Muscle of back (tissue), 11 donors: Measurements from ENCODE around the gene MREG. TPM values are rescaled to one million over a fixed set of nuclear protein-coding genes. Genes with fewer than 3 reads are reported as not detected.
A peak's percentile ranks its signal among the peaks of the same experiment; 100 is the strongest.

ENCODE experiments used
- DNase-seq, 3 donors: peaks; one replicate each; pipeline versions ENCODE4 v3.0.0 to v3.0.0-alpha.2; 2013
- polyA plus RNA-seq, 10 donors: library from polyadenylated mRNA; unstranded; fragments of 120-200 nt; gene quantifications; one replicate each; pipeline ENCODE4 v1.2.1, GENCODE V29; 2013; ENCODE audit not compliant: insufficient read length in 10 of 10

MREG gene
- polyA plus RNA-seq, 10 donors = 1.0 to 4.7 (median 2.4) TPM

DNA sequence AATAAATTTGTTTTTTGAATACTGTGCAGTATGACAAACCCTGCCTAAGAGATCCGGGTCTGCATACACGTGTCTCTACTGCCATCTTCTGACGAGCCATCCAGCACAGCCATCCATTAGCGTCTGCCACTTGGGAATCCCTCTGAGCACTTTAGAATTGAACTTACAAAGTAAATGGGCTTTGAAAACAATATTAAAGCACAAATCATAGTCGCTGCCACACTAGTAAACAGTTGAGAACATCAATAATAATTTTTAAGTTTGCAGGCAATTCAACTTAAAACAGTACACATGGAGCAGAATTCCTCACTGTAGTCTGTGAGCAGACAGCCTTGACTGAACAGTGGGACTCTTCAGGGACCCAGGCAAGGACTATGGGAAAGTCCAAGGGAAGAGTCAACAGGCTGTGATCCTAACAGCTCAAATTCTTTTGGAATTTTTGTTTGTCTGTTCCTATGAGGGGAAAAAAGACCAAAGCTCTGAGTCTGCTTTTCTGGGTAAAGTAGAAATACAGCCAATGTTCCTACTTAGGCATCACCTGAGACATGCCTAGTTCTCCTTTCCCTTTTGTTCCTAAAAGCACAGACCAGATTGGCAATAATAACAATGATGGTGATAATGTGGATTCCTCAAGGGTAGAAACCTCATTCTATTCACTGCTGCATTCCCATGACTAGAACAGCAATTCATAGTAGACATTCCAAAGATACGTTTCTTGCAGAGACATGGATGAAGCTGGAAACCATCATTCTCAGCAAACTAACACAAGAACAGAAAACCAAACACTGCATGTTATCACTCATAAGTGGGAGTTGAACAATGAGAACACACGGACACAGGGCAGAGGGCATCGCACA lies 92.9 kb downstream of the MREG start:
- DNase-seq = peak; percentile 78 to 90 (median 80)

DNA sequence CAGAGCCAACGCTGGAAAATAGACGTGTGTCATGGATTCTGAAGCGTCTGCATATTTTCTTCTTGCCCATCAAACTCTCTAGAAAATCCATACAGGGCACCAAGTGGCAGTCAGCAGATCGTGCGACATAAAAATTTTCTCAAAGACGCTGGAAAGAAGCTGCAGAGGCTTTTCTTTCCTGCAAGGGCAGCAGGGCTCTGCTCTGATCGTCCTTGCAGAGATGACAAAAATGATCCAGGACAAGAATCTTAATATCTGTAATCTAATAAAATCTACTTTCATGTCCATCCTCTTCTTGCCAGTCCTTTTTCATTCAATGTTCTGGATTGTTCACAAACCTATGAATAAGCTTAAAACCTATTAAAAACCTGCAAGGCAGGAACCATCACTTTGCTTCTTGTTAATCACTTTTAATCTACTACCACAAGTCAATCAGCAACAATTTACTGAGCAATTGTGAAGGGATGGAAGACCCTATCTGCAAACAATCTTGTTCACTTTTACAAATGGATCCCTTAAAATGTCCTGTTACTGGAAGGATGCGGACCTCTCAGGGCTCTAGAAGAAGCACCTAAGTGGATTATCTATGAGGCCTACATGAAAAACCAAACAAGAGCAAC lies 93.6 kb downstream of the MREG start:
- no peak for DNase-seq

DNA sequence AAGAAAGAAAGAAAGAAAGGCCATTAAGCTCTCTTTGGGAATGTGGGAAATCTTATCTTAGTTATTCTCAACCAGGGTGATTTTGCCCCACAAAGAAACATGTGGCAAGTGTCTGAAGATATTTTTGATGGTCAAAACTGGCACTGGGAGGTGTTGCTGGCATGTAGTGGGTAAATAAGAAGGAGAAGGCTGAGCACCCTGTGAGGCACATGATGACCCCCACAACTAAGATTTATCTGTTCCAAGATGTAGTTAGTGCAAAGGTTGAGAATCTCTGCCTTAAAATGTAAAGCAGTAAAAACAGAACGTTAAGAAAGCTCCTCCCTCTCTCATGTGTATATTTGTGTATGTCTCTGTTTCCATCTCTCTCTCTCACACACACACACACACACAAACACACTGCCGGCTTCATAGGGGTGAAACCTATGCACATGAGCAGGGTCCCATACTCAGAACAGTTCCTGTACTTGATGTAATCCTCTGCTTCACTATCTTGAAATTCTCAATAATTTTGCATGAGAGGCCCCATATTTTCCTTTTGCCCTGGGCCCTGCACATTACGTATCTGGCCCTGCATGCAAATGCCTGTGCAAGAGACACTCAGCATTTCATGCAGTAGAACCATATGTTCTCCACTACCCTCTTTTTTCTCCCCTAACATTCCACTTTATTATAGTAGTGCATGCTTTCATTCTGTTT lies 94.3 kb downstream of the MREG start:
- DNase-seq = peak in 1 of 3 donors; percentile 35

DNA sequence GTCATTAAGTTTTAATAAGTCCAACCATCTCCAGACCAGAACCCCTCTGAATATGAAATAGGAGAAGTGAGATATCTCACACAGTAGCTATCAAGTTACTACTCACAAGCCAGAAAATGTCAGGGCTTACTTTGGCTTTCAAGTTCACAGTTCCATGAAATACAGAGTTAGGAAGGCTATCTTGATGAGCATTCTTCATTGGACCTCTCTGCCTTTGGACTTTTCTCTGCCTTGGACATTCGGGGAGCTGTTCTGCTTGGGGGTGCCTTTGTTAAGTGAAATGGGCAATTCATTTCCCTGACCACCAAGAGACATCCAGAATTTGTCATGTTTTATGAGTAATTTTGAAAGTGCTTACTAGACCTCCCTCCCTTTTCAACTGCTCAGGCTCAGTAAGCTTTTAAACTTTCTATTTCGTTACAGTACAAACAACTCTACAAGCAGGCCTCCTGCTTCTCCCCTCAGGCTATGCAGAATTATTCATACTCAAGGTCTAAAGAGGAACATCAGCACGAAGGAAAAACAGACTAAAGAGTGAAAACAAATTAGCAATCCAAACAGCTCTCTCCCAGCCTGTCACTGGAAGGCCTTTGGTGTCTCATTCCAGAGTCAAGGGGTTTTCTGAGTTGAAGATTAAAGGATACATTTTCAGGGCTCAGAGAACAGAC lies 95.3 kb downstream of the MREG start:
- peak in 1 of 3 donors; percentile 27 for DNase-seq

DNA sequence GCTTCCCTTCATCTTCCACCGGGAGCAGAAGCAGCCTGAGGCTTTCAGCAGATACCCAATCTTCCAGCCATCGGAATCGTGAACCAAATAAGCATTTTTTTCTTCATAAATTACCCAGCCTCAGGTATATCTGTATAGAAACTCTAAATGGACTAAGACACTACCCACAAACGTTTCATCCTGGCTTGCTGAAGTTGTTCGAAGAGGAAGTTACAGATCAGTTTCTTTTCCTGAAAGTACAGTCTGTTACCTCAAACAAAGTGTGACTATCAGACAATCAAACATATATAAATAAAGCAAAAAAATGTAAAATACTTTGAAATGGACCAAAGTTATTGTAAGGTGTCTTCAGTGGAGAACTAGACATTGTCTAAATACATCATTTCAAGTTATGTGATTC lies 97.9 kb downstream of the MREG start:
- no peak for DNase-seq

DNA sequence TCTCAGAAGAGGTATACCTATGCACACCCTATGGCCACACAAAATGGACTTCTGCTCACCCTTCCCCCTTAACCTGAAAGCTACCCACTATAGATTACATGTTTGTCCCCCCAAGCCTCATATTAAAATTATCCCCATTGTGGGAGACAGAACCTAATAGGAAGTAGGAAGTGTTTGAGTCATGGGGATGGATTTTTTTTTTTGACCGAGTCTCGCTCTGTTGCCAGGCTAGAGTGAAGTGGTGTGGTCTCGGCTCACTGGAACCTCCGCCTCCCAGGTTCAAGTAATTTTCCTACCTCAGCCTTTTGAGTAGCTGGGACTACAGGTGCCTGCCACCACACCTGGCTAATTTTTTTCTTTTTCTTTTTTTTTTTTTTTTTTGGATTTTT lies 98.6 kb downstream of the MREG start:
- no peak for DNase-seq

DNA sequence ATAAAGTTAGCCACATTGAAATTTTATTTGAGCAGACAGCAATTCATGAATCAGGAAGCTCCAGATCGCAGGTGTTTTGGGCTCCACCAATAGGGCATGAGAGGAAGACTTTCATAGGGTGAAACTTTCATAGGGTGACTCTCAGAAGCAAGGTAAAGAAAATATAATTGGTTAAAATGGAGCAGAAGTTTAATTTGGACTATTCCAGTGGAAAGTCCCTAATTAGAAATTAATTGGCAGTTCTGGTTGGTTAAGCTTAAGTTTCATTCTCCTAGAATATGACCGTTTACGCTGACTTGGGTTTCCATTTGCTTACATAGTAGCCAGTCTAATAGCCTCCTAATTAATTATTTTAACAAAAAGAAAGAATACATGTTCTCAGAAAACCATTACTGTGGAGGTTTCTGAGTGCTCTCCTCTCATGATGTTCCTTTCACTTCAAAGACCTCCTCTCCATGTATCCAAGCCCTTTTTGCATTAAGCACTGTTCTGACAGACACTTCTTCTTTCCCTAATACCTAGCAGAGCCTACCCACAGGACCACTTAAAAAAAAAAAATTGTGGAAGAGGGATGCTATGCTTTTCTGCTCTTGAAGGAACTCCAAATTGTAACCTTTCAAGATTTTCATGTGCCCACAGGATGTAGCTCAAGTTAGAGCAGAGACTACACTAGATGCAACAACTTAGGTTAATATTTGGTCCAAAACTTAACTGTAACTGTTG lies 99.1 kb downstream of the MREG start:
- no peak for DNase-seq

DNA sequence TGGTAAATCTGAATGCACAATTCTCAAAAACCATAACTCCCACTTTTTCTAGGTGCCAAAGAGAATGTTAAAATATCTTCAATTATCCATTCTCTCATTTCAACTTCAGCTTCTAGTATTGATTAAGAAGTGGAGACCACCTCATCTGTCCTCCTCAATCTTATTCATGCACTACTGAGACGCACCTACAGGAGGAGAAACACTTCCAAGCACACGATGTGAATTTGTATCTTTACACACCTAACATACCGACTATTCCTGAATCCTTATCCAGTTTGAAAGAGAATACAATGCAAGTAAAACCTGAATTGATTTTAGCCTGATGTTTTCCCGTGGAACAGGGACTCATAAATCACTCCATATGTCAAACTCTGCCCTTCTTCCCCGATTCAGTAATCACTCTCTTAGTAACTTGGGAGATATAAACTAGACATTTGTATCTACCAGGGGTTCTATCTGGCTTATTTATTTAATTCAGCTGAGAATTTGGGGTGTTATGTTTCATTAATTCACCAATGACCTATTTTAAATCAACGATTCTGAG lies 101.0 kb downstream of the MREG start:
- peak in 1 of 3 donors; percentile 30 for DNase-seq

DNA sequence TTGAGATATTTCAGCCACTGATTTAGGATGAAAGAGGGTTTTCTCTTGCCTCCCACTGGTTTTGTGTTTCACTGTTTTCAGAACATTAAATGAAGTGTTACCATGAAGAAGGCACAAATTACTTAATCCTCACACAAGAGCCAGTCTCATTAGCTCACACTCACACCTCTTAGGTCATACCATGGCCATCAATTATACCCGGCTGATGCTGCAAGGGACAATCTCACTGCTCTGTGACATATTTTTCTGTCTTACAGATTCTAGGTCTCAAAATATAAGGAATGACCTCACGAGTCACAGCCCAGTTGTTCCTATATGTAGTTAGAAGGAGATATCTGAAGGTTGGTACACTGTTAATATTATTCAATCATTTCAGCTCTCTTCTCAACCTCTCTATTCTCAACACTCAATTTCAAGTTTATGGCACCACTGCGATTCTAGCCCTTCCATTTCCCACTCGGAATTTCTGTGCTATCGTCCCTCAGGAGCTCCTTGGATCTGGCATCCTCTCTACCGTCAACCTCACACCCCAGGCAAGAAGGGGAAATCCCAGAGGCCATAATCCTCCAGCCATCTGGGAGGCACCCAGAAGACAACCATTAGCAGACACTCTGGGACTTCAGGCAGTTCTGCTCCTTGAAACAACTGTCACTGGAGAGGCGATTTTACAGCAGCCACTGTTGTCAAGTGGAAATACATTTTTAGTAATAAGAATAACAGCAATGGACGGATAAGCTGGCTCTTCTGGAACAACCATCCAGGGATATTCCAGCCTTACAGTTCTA lies 101.9 kb downstream of the MREG start:
- DNase-seq = no peak

DNA sequence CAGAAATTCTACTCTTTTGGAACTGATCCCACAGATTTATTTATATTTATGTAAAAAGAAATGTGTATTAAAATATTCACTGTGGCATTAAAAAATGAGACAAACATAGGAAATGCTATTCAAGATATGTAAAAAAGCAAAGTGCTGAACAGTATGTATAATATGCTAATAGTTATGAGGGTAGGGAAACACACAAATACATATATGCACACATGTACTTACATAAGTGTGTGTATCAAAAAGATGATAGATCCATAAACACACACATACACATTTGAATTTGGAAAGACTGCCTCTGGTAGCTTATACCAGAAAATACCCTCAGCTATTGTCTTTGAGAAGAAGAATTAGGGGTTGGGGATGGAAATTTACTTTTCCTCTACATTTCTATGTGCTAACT lies 103.2 kb downstream of the MREG start:
- no peak for DNase-seq

DNA sequence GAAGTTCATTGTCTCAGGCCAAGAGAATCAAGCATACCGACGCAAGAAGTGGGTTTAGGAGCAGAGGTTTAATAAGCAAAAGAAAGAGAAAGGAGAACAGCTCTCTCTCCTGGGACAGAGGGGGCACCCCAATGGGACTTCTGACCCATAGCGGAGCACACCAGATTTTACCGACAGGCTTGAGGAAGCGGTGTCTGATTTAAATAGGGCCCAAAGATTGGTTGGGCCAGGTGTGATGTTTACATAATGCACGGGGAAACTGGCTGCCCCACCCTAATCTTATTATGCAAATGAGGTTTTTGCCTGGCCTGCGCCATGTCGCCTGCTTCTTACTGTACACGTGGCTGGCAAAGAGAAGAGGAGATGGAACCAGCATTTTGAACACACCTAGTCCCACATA lies 106.2 kb downstream of the MREG start:
- no peak for DNase-seq

DNA sequence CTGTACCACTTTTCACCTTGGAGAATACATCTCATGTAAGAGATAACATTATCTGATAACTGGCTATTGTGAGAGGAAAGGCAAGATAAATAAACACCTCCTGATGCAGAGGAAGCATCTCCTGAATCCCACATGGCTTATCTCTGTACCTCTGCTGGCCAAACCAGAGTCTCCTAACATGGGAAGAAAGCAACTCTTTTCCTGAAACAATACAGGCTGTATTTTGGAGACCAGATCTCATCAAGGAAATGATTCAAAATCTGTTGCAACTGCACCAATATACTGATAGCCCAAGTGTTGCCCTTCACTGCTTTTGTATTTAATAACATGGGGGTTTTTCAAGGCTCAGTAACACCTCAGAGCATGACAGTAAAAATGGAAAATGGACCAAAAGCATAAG lies 106.9 kb downstream of the MREG start:
- no peak for DNase-seq

DNA sequence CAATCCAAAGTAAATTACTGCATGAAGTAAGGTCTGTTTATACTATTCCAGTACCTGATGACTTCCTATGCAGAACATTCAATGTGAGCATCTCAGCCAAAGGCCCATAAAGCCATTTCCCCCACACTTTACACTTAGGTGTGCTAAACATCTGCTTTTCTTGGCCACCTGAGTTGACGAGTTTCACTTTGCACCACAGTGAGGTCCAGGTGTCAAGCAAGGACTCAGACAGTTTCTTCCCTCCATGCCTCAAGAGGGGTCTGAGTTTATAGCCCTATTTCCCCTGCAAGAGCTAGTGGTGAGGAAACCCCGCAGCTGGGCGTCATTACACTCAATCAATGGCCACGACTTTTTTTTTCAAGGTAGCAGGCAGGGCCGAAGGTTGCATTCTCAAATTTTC lies 107.7 kb downstream of the MREG start:
- DNase-seq = no peak

DNA sequence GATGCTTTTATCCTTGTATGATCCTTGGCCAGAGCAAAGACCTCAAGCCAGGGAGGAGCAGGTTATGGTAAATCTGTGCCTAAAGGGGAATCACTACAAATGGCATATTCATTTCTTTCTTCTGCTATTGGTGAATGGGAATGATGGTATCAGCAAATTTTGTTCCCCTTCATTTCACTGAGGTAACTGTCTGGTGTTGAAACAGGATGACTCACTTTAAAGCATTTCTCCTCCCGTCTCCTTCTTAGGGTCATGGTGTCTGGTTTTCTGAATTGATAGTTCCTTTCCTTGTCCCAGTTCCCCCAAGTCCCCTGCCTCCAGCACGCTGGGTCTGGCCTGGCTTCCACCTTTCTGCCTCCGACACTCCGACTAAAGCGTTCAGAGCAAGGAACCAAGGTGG lies 109.2 kb downstream of the MREG start:
- no peak for DNase-seq

DNA sequence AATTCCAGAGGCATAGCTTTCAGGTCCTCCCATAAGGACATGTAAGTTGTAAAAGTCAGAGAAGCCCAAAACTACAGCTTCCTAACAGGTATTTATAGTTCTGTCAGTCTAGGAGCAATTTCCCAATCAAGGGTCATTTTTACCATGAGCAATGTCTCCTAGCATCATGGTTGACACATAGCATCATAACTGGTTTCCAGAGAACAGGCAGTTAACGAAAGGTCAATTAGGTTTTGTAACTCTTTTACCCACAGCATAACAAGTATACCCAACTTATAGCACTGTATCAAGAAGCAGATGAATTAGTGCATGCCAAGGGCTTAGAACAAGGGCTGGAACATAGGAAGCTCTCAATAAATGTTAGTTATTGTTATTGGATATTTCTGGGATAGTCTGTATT lies 110.1 kb downstream of the MREG start:
- no peak for DNase-seq

DNA sequence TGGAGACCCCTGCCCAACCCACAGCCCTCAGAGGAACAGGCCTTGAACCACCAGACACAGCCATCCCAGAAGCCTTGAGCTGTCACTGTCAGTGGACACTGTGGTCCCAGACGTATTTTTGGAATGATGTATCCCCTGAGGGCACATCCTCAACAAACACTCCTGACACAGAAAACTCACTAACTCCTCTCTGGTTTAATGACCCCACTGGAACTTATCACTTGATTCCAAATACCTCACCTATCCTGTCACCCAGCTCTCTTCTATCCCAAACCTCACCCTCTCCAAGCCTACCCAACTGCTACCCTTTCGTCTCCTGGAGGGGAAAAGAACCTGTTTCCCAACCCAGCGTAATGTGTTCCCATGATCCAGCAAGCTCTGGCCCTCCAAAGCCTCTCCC lies 111.6 kb downstream of the MREG start:
- DNase-seq = no peak

DNA sequence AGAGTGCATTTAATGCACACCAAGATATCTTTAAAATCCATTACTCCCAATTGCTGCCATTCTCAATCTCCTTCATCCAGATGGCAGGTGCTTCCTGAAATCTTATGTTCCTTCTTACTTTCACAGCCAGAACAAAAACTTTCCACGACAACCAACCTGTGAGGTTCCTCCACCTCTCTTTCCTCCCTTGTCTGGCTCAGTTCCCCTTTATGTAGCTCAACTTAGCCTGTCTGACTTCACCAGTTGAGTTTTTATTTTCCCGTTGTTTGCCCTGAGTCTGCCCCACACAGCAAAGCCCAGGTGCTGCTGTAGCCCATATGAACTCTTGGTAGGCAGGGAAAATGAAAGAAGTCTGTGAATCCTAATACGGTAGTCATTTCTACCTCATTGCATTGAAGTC lies 112.5 kb downstream of the MREG start:
- DNase-seq = no peak

DNA sequence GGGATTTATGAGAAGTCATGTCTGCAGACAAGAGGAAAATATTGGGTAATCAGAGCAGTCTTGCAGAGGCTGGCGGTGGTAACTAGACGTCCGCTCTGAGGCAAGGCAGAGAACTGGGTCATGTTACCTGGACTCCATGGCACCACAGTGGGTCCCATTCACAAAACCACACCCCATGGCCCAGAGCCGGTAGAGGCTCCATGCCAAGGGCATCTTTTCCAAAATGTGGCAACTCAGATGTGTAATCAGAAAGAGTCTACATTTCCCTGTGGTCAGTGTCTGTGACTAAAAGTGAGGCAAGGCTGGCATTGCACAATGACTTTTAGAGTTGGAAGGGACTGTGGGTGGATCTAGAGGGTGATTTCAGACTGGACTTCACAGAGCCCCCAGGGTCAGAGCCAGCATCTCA lies 113.1 kb downstream of the MREG start:
- DNase-seq = no peak

DNA sequence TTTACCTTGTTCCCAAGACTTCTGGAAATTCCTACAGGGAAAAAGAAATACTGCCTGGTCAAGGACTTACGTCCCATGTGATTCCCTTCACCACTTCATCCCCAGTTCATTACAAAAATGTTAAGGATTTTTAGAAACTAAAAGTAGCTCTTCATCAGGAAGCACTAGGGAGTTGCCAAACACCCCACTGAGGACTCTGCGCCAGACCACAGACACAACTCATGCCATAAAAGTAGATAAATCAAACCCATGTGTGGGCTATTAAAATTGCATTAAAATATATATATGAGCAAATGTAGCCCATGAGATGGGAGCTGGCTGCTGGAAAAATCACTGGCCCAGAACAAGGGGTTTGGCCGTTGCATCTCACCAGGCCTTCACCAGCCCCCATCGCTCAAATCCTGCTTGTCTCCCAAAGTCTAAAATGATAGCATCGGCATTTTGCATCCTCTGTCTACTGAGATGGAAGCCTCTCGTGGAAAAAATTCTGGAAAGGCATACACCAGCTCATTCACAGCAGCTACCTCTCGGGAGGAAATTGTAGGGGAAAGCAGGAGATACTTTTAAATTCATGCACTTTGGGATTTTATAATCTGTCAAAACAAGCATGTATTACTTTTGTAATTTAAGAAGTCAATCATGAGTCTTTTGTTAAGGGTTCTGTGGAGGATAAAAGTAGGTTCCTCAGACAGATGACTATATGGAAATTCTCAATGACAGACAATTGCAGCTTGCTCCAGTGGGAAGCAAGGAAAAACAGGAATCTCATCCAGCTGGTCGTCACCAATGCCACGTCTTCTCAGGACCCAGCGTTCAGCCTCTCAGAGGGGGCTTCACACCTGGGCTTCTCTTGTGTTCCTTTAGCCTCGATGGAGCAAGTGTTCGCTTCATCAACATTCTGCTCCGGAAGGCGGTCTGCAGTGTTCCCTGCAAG lies 113.9 kb downstream of the MREG start:
- DNase-seq = peak in 2 of 3 donors; percentile 47 to 80
